AG10803 (cell line): Measurements from ENCODE around the gene MBNL1.

ENCODE experiments used
- DNase-seq: peaks from one replicate; pipeline ENCODE4 v3.0.0; 2010; ENCODE audit warnings: low read depth
- H3K4me3 ChIP-seq: 2 replicates; pipeline ENCODE4 v1.5.1; 2011; ENCODE audit warnings: mild to moderate bottlenecking, low read length, control low read depth
- TF ChIP-seq, protein P1 (sequence below): conservative IDR thresholded peaks from 2 replicates; pipeline ENCODE4 v1.5.1; 2011; ENCODE audit warnings: mild to moderate bottlenecking, low read length, control low read depth, inconsistent platforms

Gene MBNL1

DNA sequence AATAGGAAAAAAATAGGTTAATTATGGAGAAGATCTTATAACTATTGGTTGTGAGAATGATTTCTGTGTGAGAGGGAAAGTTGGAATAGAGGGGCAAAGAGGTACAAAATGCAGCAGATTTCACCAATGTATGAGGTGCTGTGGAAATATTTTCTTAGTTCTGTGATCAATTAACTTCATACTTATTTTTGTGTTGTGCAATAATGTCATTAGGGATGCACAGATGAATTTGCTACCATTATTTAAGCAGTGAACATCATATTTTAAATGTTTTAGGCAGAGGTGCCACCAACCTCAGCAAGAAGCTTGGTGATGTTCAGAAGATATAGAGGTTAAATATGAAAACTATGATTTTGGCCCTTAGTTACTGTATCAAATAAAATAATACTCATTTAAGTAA, 21.6 kb downstream of the MBNL1 start:
- no peak for DNase-seq

DNA sequence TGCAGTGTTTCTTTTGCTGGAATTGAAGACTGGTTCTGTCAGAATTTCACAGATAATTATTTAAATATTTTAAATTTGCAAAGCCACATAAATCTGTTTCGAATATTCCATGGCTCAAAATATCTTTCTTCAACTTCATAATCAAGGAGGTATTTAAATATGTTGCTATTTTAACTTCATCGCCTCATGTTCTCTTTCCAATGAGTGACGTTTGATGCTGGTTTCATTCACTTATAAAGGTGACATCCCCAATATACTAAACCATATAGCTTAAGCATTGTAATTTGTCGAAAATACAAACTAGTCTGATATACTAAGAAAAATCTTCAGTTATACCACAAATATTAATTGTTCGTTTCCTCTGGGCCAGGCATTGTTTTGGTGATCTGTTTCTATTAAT, 22.5 kb downstream of the MBNL1 start:
- no peak overlapping the region for H3K4me3 ChIP-seq
- no peak for DNase-seq
- TF ChIP-seq, protein P1, sequence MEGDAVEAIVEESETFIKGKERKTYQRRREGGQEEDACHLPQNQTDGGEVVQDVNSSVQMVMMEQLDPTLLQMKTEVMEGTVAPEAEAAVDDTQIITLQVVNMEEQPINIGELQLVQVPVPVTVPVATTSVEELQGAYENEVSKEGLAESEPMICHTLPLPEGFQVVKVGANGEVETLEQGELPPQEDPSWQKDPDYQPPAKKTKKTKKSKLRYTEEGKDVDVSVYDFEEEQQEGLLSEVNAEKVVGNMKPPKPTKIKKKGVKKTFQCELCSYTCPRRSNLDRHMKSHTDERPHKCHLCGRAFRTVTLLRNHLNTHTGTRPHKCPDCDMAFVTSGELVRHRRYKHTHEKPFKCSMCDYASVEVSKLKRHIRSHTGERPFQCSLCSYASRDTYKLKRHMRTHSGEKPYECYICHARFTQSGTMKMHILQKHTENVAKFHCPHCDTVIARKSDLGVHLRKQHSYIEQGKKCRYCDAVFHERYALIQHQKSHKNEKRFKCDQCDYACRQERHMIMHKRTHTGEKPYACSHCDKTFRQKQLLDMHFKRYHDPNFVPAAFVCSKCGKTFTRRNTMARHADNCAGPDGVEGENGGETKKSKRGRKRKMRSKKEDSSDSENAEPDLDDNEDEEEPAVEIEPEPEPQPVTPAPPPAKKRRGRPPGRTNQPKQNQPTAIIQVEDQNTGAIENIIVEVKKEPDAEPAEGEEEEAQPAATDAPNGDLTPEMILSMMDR, result no peak

More for the DNA sequence above, 21.6 kb downstream of the MBNL1 start:
- TF ChIP-seq, protein P1, result no peak
- no peak overlapping the region for H3K4me3 ChIP-seq

DNA sequence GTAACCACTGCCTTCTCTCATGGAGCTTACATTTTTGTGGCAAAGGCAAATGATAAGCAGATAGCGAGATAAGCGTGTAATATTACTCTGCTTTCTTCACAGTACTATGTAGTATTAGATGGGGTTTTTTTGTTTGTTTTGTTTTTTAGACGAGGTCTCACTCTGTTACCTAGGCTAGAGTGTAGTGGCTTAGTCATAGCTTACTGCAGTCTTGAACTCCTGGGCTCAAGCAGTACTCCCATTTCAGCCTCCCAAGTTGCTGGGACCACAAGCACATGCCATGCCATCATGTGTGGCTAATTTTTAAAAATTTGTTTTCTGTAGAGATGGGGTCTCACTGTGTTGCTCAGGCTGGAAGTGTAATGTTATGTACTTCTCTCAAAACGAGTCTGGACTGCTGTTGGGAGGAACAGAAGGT, 22.9 kb downstream of the MBNL1 start:
- DNase-seq, result no peak
- TF ChIP-seq, protein P1, result no peak
- H3K4me3 ChIP-seq, result no peak overlapping the region

DNA sequence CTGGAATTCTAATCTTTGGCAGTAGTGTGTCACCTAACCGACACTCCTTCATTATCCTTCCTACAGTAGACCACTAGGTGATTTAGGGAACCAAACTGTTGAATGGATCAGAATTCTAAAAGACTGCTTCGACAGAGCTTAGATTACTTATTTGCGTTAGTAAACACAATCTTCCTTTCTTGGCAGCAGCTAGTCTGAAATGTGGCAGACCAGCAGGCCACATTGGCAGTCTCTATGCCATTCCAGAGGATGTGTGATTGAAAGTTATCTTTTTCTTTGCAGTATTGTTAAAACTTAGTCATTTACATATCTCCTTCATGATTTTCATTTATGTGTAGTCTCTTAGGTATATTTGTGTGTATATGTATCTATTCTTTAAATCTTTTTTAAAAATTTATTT, 23.6 kb downstream of the MBNL1 start:
- no peak for DNase-seq
- TF ChIP-seq, protein P1, result no peak
- H3K4me3 ChIP-seq, result no peak overlapping the region

DNA sequence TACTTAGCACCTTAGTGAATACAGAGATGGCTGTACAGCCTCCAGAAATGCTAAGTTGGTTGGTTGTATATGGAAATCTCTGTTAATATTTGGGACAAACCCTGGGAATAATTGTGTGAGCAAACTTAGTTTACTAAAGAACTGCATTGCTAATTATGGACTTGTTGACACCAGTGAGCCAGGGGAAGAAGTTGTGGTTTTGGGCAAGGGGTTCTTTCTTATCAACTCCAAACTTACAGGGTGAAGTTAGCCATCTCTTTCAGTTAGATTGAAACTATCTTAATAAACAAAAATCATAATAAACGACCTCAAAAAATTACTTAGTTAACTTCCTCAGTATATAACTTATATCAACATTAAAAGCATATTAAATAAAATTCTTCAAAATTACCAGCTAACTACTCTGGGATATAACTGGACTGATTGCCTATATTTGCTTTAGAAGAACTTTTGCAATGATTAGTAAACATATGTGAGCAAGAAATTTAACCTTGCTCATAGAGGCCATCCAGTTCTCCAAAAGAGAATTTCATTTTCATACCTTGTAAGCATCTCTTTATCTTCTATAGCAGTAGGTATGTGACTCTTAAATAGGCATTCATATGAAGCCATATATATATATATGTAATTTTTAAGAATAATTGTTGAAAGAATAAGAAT, 24.7 kb downstream of the MBNL1 start:
- TF ChIP-seq, protein P1, result no peak
- H3K4me3 ChIP-seq, result no peak overlapping the region
- no peak for DNase-seq

DNA sequence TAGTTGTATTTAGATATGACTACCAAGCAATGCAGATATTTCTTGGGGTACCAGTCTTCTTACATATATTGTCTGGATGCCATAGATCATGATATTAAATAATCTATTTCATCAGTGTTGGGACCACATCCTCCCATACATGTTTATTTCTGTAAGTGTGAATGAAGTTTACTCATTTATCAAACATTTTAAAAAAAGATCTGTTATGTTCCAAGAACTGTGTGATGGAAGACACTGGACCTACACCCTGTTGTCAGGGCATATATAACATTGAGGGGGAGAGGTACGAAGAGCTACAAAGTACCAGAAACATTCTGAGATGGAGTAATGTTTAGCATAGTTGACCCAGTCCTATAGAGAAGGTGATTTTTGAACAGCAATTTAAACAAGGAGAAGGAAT, 26.6 kb downstream of the MBNL1 start:
- H3K4me3 ChIP-seq, result no peak overlapping the region
- DNase-seq, result no peak
- TF ChIP-seq, protein P1, result no peak

DNA sequence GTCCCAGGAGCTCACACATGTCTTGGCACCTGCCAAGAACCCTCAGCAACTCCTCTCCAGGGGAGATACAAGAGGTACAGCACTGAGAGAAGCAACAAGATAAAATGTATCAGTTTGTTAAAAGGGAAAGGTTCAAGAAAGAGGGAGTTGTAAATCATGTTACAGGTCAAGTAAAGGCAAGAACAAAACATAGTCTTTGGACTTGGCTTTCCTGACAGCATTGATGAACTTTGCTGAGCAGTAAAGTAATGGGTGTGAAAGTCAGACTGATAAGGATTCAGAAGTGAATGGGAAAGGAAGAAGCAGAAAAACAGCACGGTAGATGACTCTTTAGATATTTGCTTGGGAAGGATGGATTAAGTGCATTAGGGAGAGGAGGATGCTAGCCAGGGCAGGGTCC, 27.1 kb downstream of the MBNL1 start:
- DNase-seq, result no peak
- TF ChIP-seq, protein P1, result no peak
- no peak overlapping the region for H3K4me3 ChIP-seq
